ENCODE measurements around the gene TRMT11.
"Not testable (repeated sequence)": the region's sequence is repeated elsewhere in the genome, so short reads cannot be mapped to it uniquely, and the experiment has no call there.

Gene TRMT11

GRCh38 chr6:125994670-125995488 lies 8.5 kb downstream of the TRMT11 start:
- no peak for DNase-seq

- DNase-seq, result peak; percentile 74
These were observed 9.7 kb downstream of the TRMT11 start for GRCh38 chr6:125995972-125996580.

GRCh38 chr6:126002755-126003679 lies 16.7 kb downstream of the TRMT11 start:
- DNase-seq, result no peak

GRCh38 chr6:126007800-126008199 lies 21.5 kb downstream of the TRMT11 start:
- no peak for DNase-seq

GRCh38 chr6:126010040-126010439 lies 23.7 kb downstream of the TRMT11 start:
- DNase-seq, result no peak

DNA sequence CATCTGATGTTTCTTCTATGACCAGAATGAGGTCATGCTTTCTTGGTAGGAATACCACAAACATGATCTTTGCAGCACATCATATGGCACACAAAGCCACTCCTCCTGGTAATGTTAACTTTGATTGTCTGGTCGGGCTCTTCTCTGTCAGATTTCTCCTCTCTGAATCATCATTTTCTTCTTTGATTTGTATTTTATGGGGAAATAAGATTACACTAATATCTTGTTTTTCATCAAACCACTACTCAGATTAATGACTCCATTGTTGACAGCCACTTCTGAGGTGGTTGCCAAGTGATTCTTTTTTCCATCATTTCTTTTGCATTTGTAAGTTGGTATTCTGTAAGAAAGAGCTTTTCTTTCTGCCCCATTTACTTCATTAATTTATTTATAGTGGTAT lies 29.5 kb downstream of the TRMT11 start:
- DNase-seq, result no peak

DNA sequence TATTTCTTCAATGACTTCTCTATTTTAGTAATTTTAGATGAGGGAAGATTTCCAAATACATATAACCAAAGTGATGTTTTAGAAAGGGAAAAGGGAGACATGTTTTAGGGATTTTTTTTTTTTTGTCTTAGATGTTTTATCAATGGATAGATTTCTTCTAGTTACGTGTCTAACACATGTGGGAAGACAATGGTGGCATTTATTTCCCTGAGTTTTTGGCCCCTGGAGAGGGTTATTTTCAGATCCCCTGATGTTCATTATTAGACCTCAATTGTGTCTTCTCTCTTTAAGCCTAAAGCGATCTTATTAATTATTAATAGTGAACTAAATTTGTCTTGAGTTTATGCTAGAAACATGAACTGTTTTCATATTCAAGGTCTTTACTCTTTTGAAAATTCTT lies 30.3 kb downstream of the TRMT11 start:
- no peak for DNase-seq

DNA sequence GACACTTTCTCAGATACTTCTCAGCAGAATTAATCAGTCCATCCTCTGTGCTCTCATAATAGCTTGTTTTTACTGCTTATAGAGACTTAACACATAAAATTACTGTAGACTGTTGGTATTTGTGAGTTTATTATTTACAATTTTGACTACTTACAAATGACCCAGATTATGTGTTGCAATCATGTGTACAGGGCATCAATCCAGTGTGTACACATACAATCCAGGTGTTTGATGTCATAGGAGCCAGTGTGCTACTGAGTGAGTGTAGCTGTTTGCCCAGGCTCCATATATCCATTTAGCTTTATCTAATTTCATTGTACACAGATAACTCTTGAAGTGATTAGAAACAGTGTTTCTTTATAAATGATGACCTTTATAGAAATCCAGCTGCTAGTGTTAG lies 31.3 kb downstream of the TRMT11 start:
- no peak for DNase-seq

DNA sequence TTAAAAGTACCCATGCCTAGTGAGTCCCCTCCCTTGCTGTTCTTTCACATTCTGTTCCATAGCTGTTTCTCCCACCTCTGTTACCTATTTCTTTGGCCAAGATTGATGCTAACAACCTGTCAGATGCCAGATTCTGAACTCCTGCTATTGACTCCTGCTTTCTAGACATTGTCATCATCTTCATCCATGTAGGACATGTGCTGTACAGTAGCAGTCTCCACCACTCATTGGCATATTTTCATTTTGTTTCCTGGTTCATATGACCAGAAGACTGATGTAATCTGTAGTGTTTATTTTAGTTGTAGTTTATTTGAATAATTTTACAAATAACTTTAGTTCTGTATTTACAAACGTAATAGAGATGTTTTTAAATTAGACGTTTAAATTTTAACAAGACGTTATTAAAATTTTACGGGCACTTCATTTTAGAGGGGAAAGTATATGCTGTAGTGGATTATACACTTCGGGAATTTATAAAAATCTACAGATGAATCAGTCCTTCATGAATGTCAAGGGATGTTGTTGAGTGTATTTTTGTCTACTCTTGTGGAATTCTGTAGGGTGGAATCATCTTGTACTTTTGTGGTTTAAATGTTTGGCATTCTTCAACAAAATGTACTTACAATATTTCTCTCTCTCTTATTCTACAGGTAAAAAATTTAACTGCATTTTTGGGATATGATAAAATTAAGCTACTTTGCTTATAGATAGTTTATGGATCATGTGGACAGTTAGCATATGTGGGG lies 34.1 kb downstream of the TRMT11 start:
- DNase-seq, result no peak

DNA sequence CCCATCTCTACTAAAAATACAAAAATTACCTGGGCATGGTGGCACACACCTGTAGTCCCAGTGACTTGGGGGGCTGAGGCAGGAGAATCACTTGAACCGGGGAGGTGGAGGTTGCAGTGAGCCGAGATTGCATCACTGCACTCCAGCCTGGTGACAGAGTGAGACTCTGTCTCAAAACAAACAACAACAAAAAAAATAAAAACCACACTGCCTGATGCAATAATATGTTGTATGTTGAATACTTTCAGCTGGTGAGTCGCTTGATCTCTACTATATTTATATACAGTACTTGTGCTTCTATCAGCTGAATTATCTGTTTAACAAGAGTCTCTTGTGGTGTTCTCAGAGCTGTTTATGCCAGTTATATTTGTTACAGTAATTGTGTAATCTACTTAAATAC lies 37.1 kb downstream of the TRMT11 start:
- DNase-seq, result not testable (repeated sequence)

GRCh38 chr6:126026001-126026400 lies 39.7 kb downstream of the TRMT11 start:
- no peak for DNase-seq

GRCh38 chr6:126027601-126028000 lies 41.3 kb downstream of the TRMT11 start:
- no peak for DNase-seq

DNA sequence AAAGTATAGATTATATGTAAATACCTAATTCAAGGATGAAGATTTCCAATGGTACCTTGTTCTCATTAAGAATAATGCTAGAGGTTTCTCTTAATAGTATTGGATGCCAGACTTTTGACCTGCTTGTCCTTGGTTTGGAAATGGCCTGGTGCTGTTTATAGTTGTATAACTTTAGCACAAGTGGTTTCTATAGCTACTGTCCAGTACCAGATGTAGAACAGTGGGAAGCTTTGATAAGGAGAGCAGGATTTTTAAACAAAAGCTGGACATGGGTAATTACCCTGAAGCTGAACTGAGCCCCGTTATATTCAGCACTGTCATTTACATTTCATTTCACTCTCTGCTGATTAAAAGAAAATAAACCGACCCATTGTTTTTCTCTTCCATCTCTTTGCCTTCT lies 43.7 kb downstream of the TRMT11 start:
- DNase-seq, result no peak

DNA sequence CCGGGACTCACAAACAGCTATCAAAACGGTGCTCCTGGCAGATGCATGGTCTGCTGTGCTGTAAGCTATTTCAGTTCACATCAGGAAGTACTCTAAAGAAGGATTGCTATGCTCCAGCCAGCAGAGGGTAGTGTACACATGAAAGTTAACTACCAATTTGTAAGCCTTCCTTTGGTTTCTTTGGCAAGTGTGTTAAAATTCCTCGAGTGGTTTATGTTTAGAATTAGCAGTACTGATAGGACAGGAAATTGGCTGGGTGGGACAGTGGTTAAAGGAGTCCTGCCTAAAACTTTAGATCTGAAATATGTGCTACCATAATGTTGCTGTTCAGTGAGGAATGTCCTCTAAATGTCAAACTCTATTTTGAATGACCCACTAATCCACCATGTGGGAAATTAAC lies 47.4 kb downstream of the TRMT11 start:
- DNase-seq, result no peak

DNA sequence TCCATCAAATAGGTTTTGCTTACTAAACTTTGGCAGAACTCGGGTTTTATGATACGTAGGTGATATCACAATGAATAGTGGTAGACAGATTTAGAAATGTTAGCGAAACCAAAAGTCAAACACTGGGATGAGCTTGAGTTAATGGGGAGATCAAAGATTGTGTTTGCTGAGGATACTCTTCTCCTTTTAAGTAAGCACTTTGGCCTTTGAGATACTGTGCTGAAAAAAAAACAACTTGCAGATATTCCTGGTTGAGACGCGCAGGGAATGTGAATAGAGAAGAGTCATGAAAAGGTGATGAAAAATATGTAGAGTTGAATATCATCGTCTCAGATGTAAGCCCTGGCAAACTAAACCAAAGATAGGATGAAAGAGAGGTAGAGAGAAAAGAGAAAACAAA lies 48.3 kb downstream of the TRMT11 start:
- DNase-seq, result no peak

DNA sequence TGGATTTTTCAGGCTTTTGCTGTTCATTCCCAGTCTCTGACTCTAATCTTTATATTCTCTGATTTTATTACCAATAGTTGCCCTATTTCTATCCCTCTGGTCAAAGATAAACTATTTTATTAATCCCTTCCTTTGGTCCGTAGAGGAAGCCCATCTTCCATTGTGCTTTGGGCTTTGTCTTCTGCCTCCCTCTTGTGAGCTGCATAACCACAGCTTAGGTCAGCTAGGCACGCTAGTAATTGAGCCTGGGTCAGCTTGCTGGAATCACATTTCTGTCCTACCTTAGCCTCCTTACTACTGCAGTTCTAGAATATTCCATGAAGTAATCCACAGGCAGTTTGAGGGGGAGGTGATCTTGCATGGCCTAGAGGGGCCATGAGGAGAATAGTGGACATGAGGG lies 49.4 kb downstream of the TRMT11 start:
- no peak for DNase-seq

- DNase-seq, result no peak
These were observed 51.9 kb downstream of the TRMT11 start for GRCh38 chr6:126038234-126038633.

DNA sequence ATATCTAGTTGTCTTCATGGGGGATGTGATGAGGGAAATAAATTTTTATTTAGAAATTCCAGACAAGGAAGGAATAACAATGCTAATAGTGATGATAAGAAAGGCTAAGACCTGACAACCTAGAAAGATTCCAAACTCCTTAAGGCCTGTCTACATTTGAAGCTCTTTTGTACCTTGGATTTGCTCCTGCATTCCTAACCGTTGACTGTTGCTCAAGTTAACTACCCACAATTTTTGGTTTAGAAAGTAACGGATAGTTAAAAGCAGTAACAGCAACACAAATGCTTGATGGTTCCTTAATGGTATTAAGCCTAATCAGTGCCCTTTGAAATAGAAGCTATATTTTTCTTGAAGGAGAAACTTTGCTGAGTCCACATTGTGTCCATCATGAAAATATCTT lies 52.9 kb downstream of the TRMT11 start:
- DNase-seq, result no peak

DNA sequence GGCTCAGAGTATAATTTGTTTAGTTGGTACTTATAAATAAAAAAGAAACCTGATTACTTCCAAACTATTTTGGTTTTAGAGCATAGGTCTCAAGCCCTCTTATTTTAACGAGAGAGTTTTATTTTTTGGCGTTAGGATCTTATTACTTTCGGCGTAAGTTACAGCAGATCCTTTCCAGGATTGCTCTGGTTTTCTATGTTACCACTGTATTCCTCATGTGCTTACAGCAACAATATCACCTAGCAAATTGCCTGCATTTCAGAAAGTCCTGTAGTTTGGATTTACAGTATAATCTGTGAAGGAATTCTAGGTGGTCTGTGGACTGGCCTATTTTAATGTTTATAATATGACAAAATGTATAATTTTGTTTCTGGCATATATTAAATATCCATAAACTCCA lies 54.1 kb downstream of the TRMT11 start:
- no peak for DNase-seq

DNA sequence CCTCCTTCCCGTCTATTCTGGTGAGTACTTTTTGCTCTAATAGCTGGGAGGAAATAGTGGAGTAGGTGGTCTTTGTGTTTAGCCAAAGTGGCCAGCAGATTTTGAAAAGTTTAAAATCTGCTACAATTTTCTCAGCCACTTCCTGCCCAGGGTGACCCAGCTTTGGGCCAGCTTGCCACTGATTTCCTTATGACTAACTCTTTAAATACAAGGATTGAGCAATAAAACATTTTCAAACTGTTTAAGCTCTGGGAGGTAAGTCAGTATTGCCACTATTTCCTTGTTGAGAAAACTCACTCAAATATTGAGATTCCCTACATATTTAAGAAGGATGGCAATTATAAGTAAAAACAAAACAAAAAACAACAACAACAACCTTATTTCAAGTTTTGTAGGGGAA lies 54.5 kb downstream of the TRMT11 start:
- no peak for DNase-seq

GRCh38 chr6:126041516-126041915 lies 55.2 kb downstream of the TRMT11 start:
- DNase-seq, result no peak

- no peak for DNase-seq
These were observed 55.7 kb downstream of the TRMT11 start for GRCh38 chr6:126042001-126042419.

DNA sequence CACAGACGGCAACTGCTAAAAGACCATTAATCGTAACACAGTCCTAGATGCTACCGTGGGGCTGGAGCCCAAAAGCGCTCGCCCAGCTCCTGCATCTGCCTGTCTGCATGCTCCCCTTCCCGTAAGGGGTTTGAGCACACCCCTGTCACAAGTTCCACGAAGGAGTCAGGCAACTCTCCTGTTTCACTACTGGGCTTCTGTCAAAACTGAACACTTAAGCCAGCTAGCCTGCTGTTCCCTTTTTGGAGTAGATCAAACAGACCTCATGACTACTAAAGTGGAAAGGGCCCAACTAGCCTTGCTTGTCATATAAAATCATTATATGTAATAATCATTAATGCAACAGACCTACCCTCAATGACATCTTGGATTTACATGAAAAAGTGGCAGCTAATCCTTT lies 61.3 kb downstream of the TRMT11 start:
- no peak for DNase-seq

All from activated CD4-positive, CD25-positive, alpha-beta regulatory T cell treated with anti-CD3 and anti-CD28 coated beads, Interleukin-2, amount 50 U/mL, for 72 hours (primary cell).